ENCODE measurements around the gene NDRG3.

NDRG3 gene

DNA sequence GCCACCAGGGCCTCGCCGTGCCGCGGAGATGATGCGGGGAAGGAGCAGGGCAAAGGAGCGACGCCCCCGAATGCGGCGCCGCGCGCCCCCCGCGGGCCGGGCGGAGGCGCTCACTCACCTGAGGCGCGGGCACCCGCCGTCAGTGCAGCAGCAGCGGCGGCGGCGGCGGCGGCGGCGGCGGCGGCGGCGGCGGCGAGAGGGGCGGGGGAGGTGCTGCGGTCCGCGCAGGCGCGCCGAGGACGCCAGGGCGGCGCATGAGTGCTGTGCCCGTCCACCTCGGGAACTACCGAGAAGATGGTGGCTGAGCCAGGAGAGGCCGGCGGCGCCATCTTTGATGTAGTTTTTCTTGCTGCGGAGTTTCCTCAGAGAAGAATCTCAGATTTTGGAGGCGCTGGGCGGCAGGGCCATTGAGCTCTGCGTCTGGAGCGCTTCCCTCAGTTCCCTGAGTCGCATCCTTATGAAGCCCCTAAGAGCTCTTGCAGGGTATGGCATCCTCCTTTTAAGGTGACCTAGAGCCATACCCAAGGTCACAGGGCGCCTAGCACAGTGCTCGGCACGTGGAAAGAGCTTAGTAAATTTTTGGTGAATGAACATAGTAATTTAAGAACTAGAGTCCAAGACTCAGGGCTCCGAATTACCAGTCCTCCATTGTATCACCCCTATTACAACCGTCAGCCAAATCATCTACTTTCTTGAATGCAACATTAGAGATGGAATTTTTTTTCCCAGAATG is at the start of gene NDRG3:
NDRG3 (minus strand) TSS at position 164 of the 733 bp plus-strand sequence. CDS start 24,355 bp downstream, outside the sequence.
- peak; percentile 58 for DNase-seq (ENCODE audit: low read depth)

DNA sequence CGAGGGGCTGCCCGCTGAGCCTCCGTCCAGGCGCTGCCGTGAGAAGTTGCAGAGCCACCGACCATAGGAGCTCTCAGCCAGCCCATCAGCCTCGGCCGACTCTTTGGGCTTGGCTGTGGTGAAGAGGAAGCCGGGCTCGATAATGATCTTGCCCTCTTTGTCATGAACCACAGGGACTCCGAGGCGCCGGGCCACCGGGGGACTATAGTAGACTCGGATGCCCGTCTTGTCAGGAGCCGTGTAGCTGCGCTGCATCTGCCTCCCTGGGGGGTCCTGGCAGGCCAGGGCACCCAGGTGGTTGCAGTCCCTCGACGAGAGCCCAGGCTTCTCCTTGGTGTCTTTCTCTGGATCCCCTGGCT is 48.2 kb upstream of the NDRG3 start:
- no peak for DNase-seq (ENCODE audit: low read depth)

DNA sequence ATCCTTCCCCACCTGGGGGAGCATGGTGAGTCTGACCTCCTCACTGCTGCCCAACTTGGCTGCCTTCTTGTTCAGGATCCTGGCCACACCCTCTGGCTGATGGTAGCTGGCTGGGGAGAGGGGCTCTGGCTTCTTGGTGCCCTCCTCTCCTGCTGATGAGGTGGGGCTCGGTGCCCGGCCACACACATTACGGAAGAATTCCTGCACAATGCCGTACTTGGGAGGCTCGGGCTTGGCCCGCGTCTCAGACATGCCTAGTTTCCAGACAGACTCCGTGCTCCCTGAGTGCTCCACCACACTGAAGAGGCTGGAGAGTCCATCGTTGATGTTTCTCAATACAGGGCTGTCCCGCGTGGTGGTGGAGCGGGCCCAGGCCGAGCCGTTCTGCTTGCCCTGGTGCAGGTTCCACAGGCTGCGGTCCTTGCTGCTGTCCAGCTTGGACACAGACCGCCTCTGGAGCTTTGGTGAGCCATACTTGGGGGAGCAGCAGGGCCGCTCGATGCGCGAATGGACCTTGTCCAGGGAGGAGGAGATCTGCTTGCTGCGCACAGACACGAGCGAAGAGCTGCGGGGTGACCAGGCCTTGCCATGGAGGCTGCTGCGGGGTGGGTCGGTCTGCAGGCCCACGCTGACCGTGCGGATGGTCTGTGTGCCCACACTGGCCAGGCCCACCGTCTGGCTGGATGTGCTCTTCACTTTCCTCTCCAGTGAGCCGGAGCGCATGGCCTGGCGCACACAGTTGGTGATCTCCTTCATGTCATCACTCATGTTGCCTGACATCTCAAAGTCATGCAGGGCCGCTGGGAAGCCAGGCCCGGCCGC is 47.6 kb upstream of the NDRG3 start:
- no peak for DNase-seq (ENCODE audit: low read depth)

DNA sequence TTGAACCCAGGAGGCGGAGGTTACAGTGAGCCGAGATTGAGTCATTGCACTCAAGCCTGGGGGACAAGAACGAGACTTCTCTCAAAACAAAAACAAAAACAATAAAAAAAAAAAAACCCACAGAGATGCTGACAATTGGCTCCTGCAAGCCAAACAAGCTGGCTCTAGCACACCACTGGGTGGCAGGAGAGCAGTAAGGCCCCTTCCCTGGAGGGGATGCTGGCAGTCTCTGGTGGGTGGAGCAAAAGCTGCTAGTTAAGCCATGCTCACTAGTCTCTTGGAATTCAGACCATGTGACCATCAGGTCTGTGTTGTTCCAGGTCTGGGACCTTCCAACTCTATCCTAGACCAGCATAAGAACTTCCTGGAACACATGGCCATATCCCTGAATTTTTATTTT is 46.5 kb upstream of the NDRG3 start:
- DNase-seq (ENCODE audit: low read depth), result peak; percentile 60

DNA sequence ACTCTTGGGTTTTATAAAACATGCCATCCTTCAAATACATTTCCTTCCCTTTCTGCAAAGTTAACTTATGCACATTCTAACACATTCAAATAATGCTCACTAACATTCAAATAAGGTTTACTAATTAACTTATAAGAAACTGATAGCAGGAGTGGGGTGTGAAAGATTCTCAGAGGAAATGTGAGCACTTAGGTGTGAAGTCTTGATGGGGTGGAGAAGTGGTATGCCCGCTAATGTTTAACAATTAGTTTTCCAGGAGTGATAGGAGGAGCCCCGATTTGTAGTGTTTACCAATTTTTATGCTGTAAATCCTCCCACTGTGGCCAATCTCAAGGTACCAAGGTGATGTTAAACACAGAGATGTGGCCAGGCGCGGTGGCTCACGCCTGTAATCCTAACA is 46.0 kb upstream of the NDRG3 start:
- no peak for DNase-seq (ENCODE audit: low read depth)

DNA sequence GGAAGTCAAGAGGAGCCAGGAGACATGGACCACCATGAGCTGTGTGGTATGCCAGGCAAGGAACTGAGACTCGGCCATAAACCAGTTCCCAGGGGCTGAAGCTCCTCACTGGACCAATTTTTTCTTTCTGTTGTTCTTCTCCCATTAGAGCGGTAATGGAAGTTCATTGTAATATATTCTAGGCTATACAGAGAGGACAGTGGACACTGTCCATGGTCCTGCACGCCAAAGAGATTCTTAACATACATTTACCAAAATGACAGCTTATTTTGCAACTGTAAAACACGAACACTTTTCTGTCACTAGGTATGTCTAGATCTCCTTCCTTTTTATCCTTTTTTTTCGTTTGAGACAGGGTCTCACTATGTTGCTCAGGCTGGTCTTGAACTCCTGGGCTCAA is 40.8 kb upstream of the NDRG3 start:
- DNase-seq (ENCODE audit: low read depth), result no peak

DNA sequence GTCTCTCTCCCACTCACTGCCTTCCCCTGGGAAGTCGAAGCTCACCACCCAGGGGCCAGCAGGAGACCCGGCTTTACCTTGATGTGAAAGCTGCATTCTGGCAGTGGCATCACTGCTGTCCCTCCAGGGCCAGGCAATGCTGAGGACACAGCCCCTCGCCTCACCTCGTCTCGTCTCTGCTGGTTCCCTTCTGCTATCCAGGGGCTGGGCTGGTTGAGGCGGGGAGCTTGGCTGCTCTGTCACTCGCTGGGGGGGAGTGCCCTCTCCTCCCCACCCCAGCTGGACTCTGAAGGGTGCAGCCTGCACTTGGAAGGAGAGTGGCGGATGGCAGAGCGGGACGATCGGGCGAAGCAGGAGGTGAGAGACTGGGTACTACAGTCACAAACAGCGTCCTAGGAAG is 40.4 kb upstream of the NDRG3 start:
- no peak for DNase-seq (ENCODE audit: low read depth)

DNA sequence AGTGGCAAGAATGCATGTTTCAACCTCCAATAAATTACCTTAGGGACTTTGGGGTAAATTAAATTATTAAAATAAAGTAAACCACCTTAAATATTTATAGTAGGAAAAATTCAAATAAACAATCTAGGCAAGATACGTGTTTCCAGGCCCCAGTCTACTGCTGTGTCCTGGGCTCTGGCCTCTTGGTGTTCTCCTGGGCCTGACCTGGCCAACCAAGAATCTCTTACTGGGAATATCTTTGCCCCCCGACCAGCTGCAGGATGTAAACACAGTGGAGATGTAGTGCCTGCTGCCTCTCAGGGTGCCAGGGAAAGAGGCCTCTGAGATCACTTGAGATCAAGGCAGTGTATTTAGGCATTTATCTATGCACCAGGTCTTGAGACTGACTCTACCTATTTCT is 39.4 kb upstream of the NDRG3 start:
- DNase-seq (ENCODE audit: low read depth), result no peak

DNA sequence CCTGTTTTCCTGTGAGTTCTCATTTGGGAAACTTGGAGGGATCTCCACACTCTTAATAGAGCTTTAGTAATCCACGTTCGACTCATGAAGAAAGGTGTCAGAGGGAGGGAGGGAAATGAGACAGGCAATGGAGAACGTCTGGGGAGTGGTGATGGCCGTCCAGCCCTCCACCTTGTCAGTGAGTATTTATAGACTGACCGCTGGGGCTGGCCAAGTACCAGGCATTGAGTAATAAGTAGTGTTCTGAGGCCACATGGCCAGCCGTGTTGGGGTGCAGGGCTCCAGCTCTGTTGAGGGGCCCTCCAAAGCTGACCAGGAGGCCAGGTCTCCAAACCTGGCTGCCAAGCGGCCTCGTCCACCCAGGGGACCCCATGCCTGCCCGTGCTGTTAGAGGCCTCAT is 39.0 kb upstream of the NDRG3 start:
- no peak for DNase-seq (ENCODE audit: low read depth)

DNA sequence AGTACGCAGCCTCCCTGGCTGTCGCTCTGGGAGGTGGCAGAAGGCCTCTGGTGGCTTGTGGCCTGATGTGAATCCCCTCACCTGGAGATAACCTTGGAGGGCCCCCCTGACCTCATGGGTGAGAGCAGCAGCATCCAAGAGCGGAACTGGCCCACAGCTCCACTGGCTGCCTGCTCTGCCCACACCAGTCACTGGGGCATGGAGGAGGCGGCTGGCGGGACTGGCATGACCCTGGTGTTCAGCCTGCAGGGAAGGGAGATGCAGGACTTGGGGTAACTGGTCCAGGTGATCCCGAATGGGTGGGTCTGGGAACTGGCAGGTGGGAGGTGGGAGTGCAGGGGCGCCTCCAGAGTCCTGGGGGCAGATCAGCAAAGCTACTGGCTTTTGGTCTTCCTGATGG is 38.2 kb upstream of the NDRG3 start:
- no peak for DNase-seq (ENCODE audit: low read depth)

DNA sequence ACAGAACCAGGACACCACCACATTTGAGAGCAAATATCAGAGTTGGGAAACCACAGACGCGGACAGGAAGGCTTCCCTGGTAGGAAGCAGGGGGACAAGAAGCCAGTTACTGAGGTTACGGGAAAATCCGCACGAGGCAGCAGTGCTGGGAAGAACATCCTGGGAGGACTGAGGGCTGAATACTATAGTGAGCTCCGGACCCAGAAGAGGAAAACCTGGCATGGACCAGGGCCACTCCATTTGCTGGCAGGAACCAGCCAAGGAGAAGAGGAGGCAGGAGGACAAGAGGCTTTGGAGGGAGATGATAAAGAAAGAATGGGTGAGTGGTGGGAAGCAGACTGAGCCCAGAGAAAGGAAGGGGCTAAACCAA is 33.8 kb upstream of the NDRG3 start:
- DNase-seq (ENCODE audit: low read depth), result no peak

DNA sequence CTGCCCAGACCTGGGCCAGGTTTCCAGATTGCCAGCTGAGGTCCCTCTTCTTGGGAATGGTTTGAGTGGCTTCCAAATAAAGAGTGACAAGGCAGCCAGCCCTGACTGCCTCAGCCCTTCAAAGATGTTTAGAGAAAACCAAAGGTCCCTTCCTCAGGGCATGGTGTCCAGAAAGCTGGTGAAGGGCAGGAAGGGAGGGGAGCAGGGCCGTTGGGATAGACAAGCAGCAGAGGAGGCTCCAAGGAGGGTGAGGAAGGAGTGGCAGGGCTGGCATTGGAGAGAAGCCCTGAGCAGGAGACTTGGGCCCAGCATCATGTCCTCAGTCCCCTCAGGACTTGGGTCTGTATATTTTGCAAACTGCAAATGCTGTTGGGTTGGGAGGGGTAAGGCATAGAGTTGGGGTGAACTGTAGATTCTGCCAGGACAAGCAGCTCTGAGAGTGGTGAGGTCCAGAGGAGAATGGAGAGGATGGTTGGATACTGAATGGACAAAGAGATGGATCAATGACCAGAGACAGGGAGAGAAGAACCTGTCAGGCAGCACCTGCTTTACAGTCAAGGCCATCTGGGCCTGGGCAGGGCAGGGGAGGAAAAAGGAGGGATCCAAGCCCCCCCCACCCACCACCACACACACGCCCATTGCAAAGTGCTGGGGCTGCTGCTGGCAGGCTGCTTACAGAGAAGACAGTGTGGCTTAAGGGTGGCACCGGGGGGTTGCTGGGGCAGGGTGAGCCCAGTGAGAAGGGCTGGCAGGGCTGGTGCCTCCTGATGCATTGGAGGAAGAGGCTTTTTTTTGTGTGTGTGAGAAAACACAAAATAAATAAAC is 33.2 kb upstream of the NDRG3 start:
- no peak for DNase-seq (ENCODE audit: low read depth)

DNA sequence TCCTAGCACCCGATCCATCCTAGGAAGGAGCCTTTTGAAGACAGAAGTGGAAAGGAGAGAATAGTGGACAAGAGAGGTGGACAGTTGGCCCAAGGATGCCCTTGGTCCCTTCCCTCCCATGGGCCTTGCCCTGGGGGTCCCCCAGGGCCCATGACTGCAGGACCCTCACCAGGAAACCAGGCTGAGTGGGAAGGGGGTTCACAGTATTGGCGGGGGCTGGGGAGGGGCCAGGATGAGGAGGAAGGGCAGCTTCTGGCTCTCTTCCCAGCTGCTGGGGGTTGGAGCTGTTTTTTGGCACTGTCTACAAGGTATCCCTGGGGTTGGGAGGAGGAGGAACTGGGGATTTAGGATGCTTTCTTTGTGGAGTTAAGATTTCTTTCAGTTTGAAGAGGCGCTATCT is 31.7 kb upstream of the NDRG3 start:
- no peak for DNase-seq (ENCODE audit: low read depth)

DNA sequence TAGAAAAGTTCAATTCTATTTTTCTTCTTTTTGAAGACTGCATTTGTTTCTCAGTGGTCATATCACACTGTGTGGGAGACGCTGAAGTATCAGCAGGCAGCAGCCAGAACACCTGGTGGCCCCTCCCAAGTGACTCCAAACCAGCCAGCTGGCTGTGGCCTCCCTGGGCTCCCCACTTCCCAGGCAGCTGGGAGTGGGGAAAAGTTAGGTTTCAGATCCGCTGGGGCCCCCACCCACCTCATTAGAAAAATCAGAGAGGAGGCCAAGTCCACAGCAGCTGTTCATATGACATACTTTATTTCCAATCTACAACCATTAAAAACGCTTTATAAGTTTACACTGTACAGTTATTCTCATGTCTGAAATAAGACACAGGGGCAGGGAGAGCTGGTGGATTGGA is 31.3 kb upstream of the NDRG3 start:
- no peak for DNase-seq (ENCODE audit: low read depth)

DNA sequence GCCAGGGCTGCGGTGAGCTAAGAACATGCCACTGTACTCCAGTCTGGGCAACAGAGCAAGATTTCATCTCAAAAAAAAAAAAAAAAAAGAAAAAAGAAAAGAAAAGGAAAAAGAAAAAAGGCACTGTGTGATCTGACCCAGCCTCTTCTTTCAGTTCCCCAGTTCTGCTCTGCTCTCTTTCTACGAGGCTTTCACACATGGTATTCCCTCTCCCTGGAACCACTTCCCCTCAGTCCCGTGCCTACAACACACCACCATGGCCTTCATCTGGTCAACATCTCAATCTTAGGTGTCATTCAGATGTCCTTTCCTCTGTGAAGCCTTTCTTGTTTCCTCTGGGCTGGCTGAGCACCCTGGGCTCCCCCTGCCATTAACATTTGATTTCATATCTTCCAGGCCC is 29.9 kb upstream of the NDRG3 start:
- no peak for DNase-seq (ENCODE audit: low read depth)

DNA sequence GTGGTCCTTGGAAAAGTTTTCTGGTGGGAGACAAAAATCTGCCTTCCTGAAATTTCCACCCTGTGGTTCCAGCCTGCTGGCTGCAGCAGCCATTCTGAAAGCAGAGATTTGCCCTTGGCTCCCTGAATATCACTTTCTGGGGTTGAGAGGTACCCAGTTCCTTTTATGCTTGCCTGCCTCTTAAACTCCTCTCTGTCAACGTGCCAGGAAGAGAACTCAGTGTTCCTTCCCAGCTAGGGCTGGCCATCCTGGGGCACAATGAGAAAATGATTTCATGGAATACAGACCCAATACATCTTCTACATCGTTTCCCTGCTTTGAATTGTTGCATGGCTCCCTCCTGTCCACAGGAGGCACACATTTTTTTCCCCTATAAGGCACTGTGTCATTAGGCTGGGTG is 29.3 kb upstream of the NDRG3 start:
- no peak for DNase-seq (ENCODE audit: low read depth)

DNA sequence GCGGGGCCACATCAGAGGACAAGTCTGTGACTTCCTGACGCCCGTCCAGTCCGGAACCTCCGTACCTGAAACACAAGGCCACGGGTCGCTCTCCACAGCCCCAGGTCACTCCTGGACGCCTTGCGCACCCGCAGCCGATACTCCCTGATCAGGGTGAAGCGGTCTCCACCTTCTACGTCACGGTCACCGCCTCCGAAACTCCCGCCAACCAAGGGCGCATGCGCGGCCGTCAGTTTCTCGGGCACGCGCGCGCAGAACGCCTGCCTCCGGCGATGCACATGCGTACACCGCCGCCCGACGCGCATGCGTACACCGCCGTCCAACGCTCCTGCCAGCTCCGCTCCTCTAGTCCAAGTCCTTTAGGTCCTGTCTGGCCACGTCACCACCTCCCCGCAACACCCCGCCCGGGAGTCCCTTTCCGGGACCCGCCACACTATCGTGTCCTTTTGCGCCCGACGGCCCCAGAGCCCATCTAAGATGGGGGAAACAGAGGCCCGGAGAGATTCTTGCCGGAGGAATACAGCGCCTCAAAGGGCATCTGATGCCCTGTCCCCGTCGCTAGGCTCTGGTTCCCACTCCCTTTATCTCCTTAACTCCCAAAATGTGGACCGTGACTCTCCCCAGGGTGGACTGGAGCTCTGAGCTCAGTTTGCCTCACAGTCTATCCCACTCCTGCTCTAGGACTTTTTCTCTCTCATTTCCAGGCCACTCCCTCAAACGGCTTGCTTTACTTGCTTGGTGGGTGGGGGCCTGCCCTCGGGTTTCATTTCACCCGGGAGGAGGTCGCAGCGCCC is 27.9 kb upstream of the NDRG3 start, which contains the start of gene DSN1:
DSN1 (minus strand) TSS at position 167 of the 794 bp plus-strand sequence. CDS start 2,305 bp downstream, outside the sequence.
- peak; percentile 88 for DNase-seq (ENCODE audit: low read depth)

DNA sequence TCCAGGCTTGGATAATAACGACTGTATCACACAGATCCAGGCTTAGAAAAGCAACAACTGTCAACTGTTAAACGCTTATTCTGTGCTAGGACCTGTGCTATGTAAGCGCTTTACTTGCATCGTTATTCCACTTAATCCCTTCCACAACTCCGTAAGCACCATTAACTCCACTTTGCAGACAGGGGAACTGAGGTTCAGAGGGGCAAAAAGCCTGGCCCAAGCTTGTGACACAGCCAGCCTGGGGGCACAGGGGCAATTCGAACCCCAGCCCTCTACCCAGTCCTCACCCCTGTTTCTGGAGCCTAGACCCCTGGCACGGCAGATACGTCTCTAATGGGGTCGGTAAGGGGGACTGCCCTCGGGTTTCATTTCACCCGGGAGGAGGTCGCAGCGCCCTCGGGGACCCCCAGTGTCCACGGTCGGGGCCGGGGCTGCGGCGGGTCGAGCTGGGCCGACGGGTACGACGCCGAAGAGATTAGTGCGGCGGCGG is 27.3 kb upstream of the NDRG3 start:
- DNase-seq (ENCODE audit: low read depth), result no peak

DNA sequence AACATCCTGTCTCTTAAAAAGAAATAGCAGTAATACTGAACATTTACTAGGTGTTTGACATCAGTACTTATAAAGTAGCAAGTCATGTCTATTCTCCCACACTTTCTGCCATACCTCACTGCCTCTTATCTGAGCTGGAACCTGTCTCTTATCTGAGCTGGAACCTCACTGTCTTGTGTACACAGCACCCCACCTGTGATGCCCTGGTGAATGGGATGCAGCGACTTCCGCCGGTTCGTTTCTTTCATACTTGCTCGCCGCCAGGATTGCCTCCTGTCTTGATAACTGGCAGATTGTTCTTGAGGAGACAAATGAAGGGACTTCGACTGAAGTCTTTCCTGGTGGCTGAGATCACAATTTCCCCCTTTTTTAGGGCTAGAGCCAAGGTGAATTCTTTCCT is 24.8 kb upstream of the NDRG3 start:
- no peak for DNase-seq (ENCODE audit: low read depth)

DNA sequence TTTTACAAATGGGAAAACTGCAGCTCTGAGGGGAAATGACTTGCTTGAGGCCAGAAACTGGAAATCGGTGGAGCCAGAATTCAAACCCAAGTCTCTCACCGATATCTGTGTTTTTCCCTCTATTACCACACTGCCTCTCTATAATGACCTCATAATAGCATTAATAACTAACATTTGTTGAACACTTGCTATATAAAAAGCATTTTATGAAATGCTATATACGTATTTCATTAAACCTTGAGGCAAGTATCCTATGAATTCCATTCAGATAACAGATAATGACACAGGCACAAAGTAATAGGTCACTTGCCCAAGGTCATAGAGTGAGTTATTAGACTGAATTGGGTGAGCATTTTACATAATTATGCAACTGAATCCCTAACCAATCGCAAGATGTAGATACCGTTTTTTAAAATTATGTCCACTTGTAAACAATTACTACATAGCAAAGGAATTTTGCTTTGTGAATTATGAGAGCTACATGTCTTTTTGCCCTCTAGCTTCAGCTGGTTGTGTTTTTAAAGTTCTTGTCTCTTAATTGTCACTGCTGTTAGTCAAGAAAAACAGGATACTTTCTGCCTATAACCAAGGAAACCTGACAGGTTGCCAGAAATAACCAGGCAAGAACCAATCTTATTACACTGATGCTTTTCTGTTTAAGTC is 23.0 kb upstream of the NDRG3 start:
- DNase-seq (ENCODE audit: low read depth), result no peak

DNA sequence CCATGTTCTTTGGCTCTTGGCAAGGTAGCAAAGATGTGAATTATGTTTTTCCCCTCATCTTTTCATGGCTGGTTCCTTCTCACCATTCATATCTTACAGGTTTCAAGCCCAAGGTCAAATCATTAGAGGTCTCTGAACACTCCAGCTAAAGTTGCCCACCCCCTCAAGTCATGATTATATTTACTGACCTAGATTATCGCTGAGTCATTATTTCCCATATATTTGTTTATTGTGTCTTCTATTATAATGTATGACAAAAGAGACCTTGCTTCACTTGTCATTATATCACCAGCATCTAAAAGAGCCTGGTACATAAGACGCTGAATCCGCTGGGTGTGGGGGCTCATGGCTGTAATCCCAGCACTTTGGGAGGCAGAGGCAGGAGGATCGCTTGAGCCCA is 15.2 kb upstream of the NDRG3 start:
- no peak for DNase-seq (ENCODE audit: low read depth)

All from non-pigmented ciliary epithelial cell (primary cell).